Liver (tissue), 9 donors: ENCODE measurements around the gene LAMA2. TPM values are rescaled to one million over a fixed set of nuclear protein-coding genes. Genes with fewer than 3 reads are reported as not detected.

Experiments used
- DNase-seq: peaks from one replicate; pipeline ENCODE4 v3.0.0-alpha.2; 2017; ENCODE audit warnings: low spot score
- H3K27ac ChIP-seq, 2 donors: one replicate each; pipeline ENCODE4 v1.7.0; 2013; ENCODE audit warnings: inconsistent platforms in 2 of 2, low read length in 2 of 2, control low read depth in 1 of 2, low read depth in 1 of 2, mild to moderate bottlenecking in 1 of 2
- H3K27me3 ChIP-seq, 4 donors: one replicate each; pipeline versions ENCODE4 v1.6.1 to v1.7.0; 2013; ENCODE audit warnings: low read length in 3 of 4, inconsistent platforms in 1 of 4, mild to moderate bottlenecking in 1 of 4, moderate library complexity in 1 of 4; ENCODE audit not compliant: control insufficient read depth in 4 of 4, insufficient read depth in 4 of 4
- H3K36me3 ChIP-seq, 4 donors: one replicate each; pipeline versions ENCODE4 v1.6.1 to v1.7.0; 2013; ENCODE audit warnings: low read length in 3 of 4, mild to moderate bottlenecking in 3 of 4, low read depth in 1 of 4, moderate library complexity in 1 of 4; ENCODE audit not compliant: control insufficient read depth in 4 of 4, insufficient read depth in 3 of 4
- H3K4me1 ChIP-seq, 4 donors: one replicate each; pipeline versions ENCODE4 v1.6.1 to v1.7.0; 2013; ENCODE audit warnings: low read length in 3 of 4, mild to moderate bottlenecking in 3 of 4, moderate library complexity in 1 of 4; ENCODE audit not compliant: control insufficient read depth in 4 of 4, insufficient read depth in 4 of 4
- H3K4me3 ChIP-seq, 3 donors: one replicate each; pipeline versions ENCODE4 v1.6.1 to v1.7.0; 2013; ENCODE audit warnings: low read length in 3 of 3, control low read depth in 1 of 3, low read depth in 1 of 3, mild to moderate bottlenecking in 1 of 3
- H3K9ac ChIP-seq, 2 donors: one replicate each; pipeline ENCODE4 v1.7.0; 2013; ENCODE audit warnings: low read length in 2 of 2, mild to moderate bottlenecking in 2 of 2, moderate library complexity in 2 of 2, control low read depth in 1 of 2, low read depth in 1 of 2
- H3K9me3 ChIP-seq, 4 donors: one replicate each; pipeline versions ENCODE4 v1.6.1 to v1.7.0; 2013; ENCODE audit warnings: low read length in 3 of 4; ENCODE audit not compliant: control insufficient read depth in 4 of 4
- EGR1 ChIP-seq, 2 donors: IDR thresholded peaks; 2 replicates each; pipeline ENCODE4 v1.6.1; 2016 to 2018; ENCODE audit warnings: antibody characterized with exemption in 2 of 2, low read depth in 2 of 2
- FOXA1 ChIP-seq: IDR thresholded peaks from 2 replicates; pipeline ENCODE4 v1.6.1; 2016; ENCODE audit warnings: antibody characterized with exemption
- FOXA2 ChIP-seq: IDR thresholded peaks from 2 replicates; pipeline ENCODE4 v1.6.1; 2016; ENCODE audit warnings: antibody characterized with exemption
- GABPA ChIP-seq, 2 donors: IDR thresholded peaks in 1 of 2; conservative IDR thresholded peaks in 1 of 2; 2 replicates each; pipeline ENCODE4 v1.6.1; 2016; ENCODE audit warnings: antibody characterized with exemption in 2 of 2, mild to moderate bottlenecking in 1 of 2, moderate library complexity in 1 of 2
- HNF4A ChIP-seq, 2 donors: conservative IDR thresholded peaks; 2 replicates each; pipeline ENCODE4 v1.6.1; 2016; ENCODE audit warnings: antibody characterized with exemption in 2 of 2, mild to moderate bottlenecking in 2 of 2
- HNF4G ChIP-seq: IDR thresholded peaks from 2 replicates; pipeline ENCODE4 v1.6.1; 2016; ENCODE audit warnings: antibody characterized with exemption
- JUND ChIP-seq, 2 donors: IDR thresholded peaks; 2 replicates each; pipeline ENCODE4 v1.6.1; 2016; ENCODE audit warnings: antibody characterized with exemption in 2 of 2
- NR2F2 ChIP-seq: IDR thresholded peaks from 2 replicates; pipeline ENCODE4 v1.6.1; 2016; ENCODE audit warnings: antibody characterized with exemption
- RAD21 ChIP-seq, 2 donors: IDR thresholded peaks; 2 replicates each; pipeline ENCODE4 v1.6.1; 2016; ENCODE audit warnings: antibody characterized with exemption in 2 of 2, mild to moderate bottlenecking in 2 of 2
- RXRA ChIP-seq, 2 donors: IDR thresholded peaks; 2 replicates each; pipeline ENCODE4 v1.6.1; 2017 to 2018; ENCODE audit warnings: antibody characterized with exemption in 2 of 2, mild to moderate bottlenecking in 1 of 2
- SP1 ChIP-seq: IDR thresholded peaks from 2 replicates; pipeline ENCODE4 v1.6.1; 2018; ENCODE audit warnings: antibody characterized with exemption, mild to moderate bottlenecking
- TAF1 ChIP-seq: conservative IDR thresholded peaks from 2 replicates; pipeline ENCODE4 v1.6.1; 2016; ENCODE audit warnings: antibody characterized with exemption, mild to moderate bottlenecking
- YY1 ChIP-seq: IDR thresholded peaks from 2 replicates; pipeline ENCODE4 v1.6.1; 2016; ENCODE audit warnings: antibody characterized with exemption, mild to moderate bottlenecking
- WGBS: extraction: QIAGEN DNeasy Blood & Tissue Kit; methylation state at CpG from one replicate; pipeline ENCODE4 v1.1.7; 2013; 5-methylcytosine and 5-hydroxymethylcytosine counted together
- polyA plus RNA-seq, 2 donors: library from polyadenylated mRNA; stranded (reverse) in 1 of 2; unstranded in 1 of 2; fragments of 200-250 nt in 1 of 2; fragments of >200 nt in 1 of 2; fragmentation: Nextera tagmentation in 1 of 2; extraction: Ambion mirVana in 1 of 2; gene quantifications; one replicate each; pipeline versions ENCODE4 v1.2.1 to v1.2.3, GENCODE V29; 2013 to 2015
- total RNA-seq, 2 donors: library from RNA; depleted of rRNA; stranded (reverse); fragments of >200 nt; gene quantifications; one replicate each; pipeline ENCODE4 v1.2.3, GENCODE V29; 2014
- TF ChIP-seq, protein P1 (sequence below): IDR thresholded peaks from 2 replicates; pipeline ENCODE4 v1.6.1; 2016; ENCODE audit warnings: antibody characterized with exemption
- TF ChIP-seq, protein P2 (sequence below): IDR thresholded peaks from 2 replicates; pipeline ENCODE4 v1.6.1; 2016; ENCODE audit warnings: antibody characterized with exemption
- TF ChIP-seq, protein P3 (sequence below): fragments of 150-350 bp; IDR thresholded peaks from 2 replicates; pipeline ENCODE4 v1.5.1; 2017; ENCODE audit warnings: improper control_type of control experiment, low read depth, low read length; ENCODE audit not compliant: missing input control
- TF ChIP-seq, protein P4 (sequence below): IDR thresholded peaks from 2 replicates; pipeline ENCODE4 v1.6.1; 2016; ENCODE audit warnings: antibody characterized with exemption
- TF ChIP-seq, protein P5 (sequence below): IDR thresholded peaks from 2 replicates; pipeline ENCODE4 v1.6.1; 2016; ENCODE audit warnings: antibody characterized with exemption, mild to moderate bottlenecking
- donor health status: healthy.
- donor health status: healthy.
- donor health status: healthy.
- donor health status: healthy.
- donor health status: healthy.

LAMA2 gene
- total and polyA plus RNA-seq, 4 donors, result 1.3 to 17.0 (median 3.0) TPM

DNA sequence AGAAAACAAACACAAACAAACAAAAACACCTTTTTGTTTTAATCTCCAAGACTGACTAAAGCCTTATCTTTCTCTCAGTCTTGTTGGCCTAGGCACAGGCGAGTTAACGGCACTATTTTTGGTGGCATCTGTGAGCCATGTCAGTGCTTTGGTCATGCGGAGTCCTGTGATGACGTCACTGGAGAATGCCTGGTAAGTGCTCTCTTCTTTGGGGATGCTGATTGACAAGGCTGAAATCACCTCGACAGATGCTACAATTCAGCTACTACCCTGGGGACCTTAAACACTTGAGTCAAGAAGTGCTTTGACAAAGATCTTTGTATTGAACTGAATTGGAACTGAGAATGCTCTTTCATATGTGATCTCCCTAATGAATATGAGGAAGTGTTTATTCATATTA is 384.1 kb downstream of the LAMA2 start:
- Histone ChIP-seq H3K9me3 (no peaks in the 10 kb centered on the region), H3K4me1 (no peaks in the 10 kb centered on the region), H3K27ac (no peak overlapping the region), H3K27me3 (peaks cover 0 to 5% (median 0%) of the 10 kb centered on the region in 4 donors), H3K9ac (no peak overlapping the region), H3K36me3 (no peaks in the 10 kb centered on the region), H3K4me3 (no peak overlapping the region)
- WGBS, result 59% methylated on average over 5 of the region's 5 CpGs
- DNase-seq, result no peak
- TF ChIP-seq HNF4G, result no peak
- no peak for TF ChIP-seq GABPA (IDR thresholded peaks at IDR 0.05 in 1 of 2, conservative IDR thresholded peaks at IDR 0.05 in 1 of 2)

DNA sequence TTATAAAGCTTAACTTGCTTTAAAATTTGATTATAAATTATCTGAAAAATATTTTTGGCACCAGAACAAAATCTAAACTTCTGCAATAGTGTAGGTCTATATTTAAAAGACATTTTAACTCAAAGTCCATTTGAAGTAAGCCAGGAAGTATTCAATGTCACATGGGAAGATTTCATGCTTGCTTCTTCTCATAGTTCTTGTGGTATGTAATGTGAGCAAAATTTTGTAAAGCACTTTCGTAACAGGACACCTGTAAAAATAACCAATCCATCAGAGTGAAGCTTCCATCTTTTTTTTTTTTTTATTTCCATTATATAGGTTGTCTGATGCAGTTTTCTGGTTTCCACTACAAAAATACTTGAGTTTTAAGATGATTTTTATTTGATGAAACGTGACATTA is 386.1 kb downstream of the LAMA2 start:
- H3K4me3 ChIP-seq, result no peak overlapping the region
- DNase-seq, result no peak
- TF ChIP-seq RXRA (IDR thresholded peaks at IDR 0.05) (no peak), YY1 (no peak), JUND (IDR thresholded peaks at IDR 0.05) (no peak), HNF4G (no peak), GABPA (IDR thresholded peaks at IDR 0.05 in 1 of 2, conservative IDR thresholded peaks at IDR 0.05 in 1 of 2) (no peak), TAF1 (no peak), FOXA1 (no peak), SP1 (no peak), NR2F2 (no peak), HNF4A (conservative IDR thresholded peaks at IDR 0.05) (no peak), FOXA2 (no peak), EGR1 (IDR thresholded peaks at IDR 0.05; ENCODE audit: low read depth in 2 of 2) (no peak), RAD21 (IDR thresholded peaks at IDR 0.05) (no peak)
- TF ChIP-seq, protein P1, sequence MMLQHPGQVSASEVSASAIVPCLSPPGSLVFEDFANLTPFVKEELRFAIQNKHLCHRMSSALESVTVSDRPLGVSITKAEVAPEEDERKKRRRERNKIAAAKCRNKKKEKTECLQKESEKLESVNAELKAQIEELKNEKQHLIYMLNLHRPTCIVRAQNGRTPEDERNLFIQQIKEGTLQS, result no peak
- TF ChIP-seq, protein P2, sequence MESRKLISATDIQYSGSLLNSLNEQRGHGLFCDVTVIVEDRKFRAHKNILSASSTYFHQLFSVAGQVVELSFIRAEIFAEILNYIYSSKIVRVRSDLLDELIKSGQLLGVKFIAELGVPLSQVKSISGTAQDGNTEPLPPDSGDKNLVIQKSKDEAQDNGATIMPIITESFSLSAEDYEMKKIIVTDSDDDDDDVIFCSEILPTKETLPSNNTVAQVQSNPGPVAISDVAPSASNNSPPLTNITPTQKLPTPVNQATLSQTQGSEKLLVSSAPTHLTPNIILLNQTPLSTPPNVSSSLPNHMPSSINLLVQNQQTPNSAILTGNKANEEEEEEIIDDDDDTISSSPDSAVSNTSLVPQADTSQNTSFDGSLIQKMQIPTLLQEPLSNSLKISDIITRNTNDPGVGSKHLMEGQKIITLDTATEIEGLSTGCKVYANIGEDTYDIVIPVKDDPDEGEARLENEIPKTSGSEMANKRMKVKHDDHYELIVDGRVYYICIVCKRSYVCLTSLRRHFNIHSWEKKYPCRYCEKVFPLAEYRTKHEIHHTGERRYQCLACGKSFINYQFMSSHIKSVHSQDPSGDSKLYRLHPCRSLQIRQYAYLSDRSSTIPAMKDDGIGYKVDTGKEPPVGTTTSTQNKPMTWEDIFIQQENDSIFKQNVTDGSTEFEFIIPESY, result no peak
- TF ChIP-seq, protein P3, sequence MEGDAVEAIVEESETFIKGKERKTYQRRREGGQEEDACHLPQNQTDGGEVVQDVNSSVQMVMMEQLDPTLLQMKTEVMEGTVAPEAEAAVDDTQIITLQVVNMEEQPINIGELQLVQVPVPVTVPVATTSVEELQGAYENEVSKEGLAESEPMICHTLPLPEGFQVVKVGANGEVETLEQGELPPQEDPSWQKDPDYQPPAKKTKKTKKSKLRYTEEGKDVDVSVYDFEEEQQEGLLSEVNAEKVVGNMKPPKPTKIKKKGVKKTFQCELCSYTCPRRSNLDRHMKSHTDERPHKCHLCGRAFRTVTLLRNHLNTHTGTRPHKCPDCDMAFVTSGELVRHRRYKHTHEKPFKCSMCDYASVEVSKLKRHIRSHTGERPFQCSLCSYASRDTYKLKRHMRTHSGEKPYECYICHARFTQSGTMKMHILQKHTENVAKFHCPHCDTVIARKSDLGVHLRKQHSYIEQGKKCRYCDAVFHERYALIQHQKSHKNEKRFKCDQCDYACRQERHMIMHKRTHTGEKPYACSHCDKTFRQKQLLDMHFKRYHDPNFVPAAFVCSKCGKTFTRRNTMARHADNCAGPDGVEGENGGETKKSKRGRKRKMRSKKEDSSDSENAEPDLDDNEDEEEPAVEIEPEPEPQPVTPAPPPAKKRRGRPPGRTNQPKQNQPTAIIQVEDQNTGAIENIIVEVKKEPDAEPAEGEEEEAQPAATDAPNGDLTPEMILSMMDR, result no peak
- TF ChIP-seq, protein P4, sequence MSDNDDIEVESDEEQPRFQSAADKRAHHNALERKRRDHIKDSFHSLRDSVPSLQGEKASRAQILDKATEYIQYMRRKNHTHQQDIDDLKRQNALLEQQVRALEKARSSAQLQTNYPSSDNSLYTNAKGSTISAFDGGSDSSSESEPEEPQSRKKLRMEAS, result no peak
- TF ChIP-seq, protein P5, sequence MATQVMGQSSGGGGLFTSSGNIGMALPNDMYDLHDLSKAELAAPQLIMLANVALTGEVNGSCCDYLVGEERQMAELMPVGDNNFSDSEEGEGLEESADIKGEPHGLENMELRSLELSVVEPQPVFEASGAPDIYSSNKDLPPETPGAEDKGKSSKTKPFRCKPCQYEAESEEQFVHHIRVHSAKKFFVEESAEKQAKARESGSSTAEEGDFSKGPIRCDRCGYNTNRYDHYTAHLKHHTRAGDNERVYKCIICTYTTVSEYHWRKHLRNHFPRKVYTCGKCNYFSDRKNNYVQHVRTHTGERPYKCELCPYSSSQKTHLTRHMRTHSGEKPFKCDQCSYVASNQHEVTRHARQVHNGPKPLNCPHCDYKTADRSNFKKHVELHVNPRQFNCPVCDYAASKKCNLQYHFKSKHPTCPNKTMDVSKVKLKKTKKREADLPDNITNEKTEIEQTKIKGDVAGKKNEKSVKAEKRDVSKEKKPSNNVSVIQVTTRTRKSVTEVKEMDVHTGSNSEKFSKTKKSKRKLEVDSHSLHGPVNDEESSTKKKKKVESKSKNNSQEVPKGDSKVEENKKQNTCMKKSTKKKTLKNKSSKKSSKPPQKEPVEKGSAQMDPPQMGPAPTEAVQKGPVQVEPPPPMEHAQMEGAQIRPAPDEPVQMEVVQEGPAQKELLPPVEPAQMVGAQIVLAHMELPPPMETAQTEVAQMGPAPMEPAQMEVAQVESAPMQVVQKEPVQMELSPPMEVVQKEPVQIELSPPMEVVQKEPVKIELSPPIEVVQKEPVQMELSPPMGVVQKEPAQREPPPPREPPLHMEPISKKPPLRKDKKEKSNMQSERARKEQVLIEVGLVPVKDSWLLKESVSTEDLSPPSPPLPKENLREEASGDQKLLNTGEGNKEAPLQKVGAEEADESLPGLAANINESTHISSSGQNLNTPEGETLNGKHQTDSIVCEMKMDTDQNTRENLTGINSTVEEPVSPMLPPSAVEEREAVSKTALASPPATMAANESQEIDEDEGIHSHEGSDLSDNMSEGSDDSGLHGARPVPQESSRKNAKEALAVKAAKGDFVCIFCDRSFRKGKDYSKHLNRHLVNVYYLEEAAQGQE, result no peak
- no peaks in the 10 kb centered on the region for H3K9me3 ChIP-seq
- no peak overlapping the region for H3K9ac ChIP-seq
- H3K27ac ChIP-seq, result no peak overlapping the region
- H3K4me1 ChIP-seq, result no peaks in the 10 kb centered on the region
- WGBS, result 73% methylated on average over 2 of the region's 2 CpGs
- H3K27me3 ChIP-seq, result no peaks in the 10 kb centered on the region
- no peaks in the 10 kb centered on the region for H3K36me3 ChIP-seq
